Ecto neural progenitor cell (in vitro differentiated cells): ENCODE measurements around the gene RPH3AL.
"Not testable (repeated sequence)": the region's sequence is repeated elsewhere in the genome, so short reads cannot be mapped to it uniquely, and the experiment has no call there.

Experiments used
- DNase-seq: peaks from one replicate; pipeline ENCODE4 v3.0.0-alpha.2; 2018; ENCODE audit warnings: low spot score

The RPH3AL gene

GRCh38 chr17:260944-261343, 91.7 kb downstream of the RPH3AL start:
- DNase-seq, result no peak

DNA sequence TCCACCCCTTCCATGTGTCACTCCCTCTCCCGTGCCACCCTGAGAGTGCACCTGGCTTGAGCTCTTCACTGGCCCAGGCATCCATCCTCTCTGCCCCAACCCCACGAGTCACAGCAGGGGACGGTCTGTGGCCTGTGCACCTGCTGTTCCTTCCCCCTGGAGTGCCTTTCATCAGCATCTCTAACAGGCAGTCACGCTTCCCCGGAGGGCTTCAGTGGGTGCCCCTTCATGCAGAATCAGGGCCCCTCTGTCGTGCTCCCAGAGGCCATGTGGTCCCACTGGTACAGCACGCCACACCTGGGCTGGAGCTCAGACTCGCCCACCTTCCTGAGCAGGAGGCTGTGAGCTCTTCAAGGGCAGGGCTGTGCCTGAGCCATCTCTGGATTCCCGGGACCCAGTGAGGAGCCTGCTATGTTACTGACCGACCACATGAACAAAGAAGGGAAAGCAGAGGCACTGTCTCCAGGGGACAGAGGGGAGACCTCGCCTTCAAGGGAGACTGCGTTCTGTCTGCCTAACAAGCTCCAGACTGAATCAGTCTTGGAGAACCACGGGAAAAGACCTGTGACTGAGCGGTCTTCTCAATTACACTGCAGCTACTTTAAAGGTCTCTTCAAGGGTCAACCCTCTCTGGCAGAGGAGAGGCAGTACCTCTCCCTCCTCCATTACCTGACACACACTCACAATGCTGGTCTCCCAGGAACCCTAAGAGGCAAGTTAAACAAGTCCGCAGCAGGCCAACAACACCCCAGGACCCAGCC, 92.4 kb downstream of the RPH3AL start:
- DNase-seq, result no peak

DNA sequence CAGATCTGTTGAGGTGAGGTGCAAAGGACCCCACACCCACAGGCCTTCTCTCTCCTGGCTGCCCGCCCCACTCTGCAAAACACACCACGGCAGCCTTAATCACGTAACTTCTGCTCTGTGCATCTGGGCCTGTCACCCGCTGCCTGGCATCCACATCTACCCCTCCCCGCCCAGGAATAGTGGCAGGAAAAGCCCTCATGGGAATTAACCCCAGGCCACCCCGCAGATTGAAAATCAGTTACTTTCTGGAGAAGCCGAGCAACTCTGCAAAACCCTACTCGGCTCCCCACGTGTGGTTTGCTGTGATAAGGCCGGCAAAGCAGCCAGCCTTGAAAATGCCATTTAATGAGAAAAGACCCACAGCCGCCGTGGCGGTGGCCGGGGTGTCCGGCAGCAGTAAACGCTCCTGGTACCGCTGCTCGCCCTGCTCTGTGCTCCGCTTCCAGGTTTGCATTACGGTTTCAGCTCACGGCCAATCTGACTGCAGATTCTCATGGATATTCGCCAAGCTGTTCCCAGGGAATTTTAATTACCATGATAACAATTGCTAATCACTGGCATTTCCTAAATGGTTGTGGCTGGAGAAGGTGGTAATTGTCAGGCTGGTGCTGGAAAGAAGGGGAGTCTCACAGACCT, 93.1 kb downstream of the RPH3AL start:
- no peak for DNase-seq

DNA sequence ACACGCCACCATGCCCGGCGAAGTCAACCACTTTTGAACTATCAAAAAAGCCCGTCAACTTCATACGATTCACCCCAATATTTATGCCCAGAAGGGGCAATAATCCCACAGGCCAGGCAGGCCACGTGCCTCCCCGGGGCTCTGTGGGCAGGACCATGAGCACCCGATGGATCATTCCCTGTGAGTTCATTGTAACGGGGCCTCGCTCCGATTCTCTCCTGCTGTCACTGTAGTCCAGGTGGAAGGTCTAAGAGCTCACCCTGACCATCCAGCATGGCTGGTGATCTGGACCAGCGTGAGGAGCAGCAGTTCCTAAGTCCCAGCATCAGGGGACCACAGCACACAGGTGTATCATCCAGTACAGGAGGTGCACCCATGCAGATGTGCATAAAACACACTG, 93.7 kb downstream of the RPH3AL start:
- no peak for DNase-seq

DNA sequence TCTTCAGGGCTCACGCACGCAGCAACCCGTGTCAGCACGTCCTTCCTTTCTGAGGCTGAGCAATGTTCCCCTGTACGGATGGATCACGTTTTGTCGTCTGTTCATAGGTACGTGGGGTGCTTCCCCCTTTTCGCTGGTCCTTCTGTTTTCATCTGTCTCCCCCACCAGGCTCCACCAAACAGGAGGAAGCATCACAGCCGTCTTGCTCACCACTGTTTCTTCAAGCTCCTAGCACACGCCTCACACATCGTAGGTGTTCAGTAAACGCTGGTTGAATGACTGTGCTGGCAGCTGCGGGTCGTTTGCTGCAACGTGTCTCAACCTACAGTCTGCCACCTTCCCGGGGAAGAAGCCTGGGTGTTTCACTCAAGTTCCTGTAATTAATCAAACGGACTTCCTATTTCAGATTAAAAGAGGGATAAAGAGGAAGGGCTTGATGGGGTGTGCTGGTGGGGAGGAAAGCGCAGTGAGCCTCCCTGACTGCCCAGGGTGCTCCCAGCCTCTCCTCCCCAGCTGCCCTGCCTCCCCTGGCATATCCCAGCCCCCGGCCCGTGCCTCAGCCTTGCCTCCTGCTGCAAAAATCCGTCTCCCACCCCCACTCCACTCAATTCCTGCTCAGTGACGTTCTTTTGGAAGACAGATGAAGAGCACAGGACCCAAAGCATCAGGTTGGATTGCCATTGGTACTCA, 94.4 kb downstream of the RPH3AL start:
- no peak for DNase-seq

DNA sequence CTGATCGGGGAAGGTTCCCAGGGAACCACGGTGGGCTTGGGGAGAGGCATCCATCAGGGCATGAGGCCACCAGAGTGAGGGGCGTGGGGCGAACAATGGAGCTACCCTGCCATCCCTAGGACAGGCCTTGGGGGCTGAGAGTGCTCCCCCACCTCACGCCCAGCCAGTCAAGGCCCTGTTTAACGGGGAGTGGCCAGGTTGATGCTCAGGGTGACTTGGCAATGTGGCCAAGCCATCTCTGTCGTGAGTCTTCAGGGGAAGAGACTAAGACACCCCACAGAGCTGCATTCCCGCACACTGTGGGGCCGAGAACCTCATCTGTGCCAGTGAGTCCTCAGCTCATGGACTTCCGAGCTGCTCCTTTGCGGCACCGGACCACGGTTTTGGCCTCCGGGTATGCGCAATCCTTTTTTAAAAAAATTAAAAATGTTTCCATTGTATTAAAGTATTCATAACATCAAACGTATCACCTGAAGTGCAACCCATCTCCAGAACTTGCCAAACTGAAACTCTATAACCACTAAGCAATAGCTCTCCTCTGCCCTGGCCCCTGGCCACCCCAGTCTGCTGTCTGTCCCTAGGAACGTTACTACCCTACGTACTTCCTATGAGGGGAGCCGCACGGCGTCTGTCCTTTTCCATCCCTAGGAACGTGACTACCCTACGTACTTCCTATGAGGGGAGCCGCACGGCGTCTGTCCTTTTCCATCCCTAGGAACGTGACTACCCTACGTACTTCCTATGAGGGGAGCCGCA, 99.3 kb downstream of the RPH3AL start:
- DNase-seq, result no peak

DNA sequence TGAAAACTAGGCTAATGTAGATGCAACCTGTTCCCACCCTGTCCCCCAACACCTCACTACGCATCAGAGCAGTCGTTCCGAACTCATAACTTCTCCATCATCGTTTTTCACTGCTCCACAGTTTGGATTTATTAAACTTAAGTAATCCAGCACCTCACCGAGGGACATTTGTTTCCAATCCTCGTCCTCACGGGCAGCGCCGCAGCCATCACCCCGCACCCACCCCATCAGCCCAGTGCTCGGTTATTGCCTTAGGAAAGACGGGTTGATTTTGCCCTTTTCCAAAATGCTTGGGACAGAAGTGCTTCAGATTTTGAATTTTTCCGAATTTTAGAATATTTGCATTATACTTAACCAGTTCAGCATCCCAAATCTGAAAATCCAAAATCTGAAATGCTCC, 100.2 kb downstream of the RPH3AL start:
- DNase-seq, result no peak

GRCh38 chr17:251531-251930, 101.1 kb downstream of the RPH3AL start:
- no peak for DNase-seq

GRCh38 chr17:250487-251300, 101.9 kb downstream of the RPH3AL start:
- no peak for DNase-seq

- DNase-seq, result no peak
Measured at GRCh38 chr17:249236-249993, 103.2 kb downstream of the RPH3AL start.

GRCh38 chr17:248337-249235, 104.0 kb downstream of the RPH3AL start:
- DNase-seq, result no peak

GRCh38 chr17:247767-248166, 104.8 kb downstream of the RPH3AL start:
- DNase-seq, result no peak

GRCh38 chr17:246851-247421, 105.7 kb downstream of the RPH3AL start:
- no peak for DNase-seq

GRCh38 chr17:246226-246625, 106.4 kb downstream of the RPH3AL start:
- no peak for DNase-seq

DNA sequence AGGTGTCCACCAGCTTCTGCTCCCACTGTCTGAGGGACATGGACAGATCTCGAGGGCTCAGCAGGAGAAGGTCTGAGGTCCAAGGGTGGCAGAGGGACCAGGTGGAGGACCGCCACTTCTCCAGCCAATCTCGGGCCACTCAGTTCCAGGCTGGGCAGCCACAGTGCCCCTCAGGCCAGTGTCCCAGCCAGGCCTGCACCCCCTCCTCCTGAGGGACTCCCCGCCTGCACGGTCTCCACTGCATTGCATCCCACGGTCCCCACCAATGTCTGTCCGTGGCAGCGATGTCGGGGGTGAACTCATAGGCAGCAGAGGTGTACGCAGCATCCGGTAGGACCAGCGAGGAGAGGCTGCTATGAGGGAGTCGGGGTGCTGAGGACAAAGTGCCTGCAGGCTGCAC, 107.0 kb downstream of the RPH3AL start:
- no peak for DNase-seq

DNA sequence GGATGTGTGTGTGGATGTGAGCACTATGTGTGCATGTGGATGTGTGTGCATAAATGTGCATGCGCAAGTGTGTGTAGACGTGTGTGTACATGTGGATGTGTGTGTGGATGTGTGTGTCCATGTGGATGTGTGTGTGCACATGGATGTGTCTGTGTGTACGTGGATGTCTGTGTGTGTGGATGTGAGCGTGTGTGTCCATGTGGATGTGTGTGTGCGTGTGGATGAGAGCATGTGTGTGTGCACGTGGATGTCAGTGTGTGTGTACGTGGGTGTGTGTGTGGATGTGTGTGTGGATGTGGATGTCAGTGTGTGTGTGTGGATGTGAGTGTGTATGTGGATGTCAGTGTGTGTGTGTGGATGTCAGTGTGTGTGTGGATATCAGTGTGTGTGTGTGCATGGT, 107.6 kb downstream of the RPH3AL start:
- no peak for DNase-seq

DNA sequence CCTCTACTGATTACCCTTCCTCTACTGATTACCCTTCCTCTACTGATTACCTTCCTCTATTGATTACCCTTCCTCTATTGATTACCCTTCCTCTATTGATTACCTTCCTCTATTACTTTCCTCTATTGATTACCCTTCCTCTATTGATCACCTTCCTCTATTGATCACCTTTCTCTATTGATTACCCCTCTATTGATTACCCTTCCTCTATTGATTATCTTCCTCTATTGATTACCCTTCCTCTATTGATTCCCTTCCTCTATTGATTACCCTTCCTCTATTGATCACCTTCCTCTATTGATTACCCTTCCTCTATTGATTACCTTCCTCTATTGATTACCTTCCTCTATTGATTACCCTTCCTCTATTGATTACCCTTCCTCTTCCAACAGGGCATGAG, 108.7 kb downstream of the RPH3AL start:
- not testable (repeated sequence) for DNase-seq

GRCh38 chr17:238964-239259, 113.7 kb downstream of the RPH3AL start:
- DNase-seq, result no peak

GRCh38 chr17:238071-238963, 114.3 kb downstream of the RPH3AL start:
- DNase-seq, result no peak
